Cardiac fibroblast (primary cell): ENCODE data around the gene GSG1.

Experiments
- DNase-seq, 2 donors: peaks; one replicate each; pipeline versions ENCODE4 v3.0.0 to v3.0.0-alpha.2; 2010; ENCODE audit warnings: low read depth in 2 of 2
- H3K4me3 ChIP-seq, 2 donors: replicated peaks in 1 of 2; 1 replicate in 1 of 2; 2 replicates in 1 of 2; pipeline ENCODE4 v1.5.1; 2011; ENCODE audit warnings: low read depth in 2 of 2, low read length in 2 of 2, mild to moderate bottlenecking in 2 of 2, moderate library complexity in 1 of 2
- TF ChIP-seq, protein P1 (sequence below): IDR thresholded peaks from one replicate; pipeline ENCODE4 v1.5.1; 2011; ENCODE audit warnings: low read depth, mild to moderate bottlenecking, low read length, inconsistent platforms

GSG1 gene

DNA sequence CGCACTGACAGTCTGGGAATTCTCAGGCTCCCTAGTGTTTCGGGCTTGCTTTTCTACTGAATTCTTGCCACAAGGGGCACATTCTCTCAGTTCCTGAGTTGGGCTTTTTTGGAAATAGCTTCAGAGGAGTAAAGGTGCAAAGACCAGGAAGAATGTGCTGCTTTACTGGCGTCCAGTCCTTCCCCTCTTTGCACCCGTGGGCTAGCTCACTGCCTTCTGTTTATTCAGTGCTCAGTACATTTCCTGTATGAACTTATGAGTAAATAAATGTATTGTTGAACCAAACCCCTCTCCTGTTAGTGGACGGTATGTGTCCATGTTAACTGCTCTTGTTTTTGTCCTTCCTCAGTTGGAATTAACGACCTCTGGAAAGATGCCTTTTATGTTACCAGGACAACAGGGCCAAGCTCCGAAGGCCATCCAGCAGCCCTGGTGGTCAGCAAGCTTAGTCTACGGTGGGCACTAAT is 24.0 kb downstream of the GSG1 start:
- no peak for DNase-seq
- H3K4me3 ChIP-seq, result no peak overlapping the region
- TF ChIP-seq, protein P1, sequence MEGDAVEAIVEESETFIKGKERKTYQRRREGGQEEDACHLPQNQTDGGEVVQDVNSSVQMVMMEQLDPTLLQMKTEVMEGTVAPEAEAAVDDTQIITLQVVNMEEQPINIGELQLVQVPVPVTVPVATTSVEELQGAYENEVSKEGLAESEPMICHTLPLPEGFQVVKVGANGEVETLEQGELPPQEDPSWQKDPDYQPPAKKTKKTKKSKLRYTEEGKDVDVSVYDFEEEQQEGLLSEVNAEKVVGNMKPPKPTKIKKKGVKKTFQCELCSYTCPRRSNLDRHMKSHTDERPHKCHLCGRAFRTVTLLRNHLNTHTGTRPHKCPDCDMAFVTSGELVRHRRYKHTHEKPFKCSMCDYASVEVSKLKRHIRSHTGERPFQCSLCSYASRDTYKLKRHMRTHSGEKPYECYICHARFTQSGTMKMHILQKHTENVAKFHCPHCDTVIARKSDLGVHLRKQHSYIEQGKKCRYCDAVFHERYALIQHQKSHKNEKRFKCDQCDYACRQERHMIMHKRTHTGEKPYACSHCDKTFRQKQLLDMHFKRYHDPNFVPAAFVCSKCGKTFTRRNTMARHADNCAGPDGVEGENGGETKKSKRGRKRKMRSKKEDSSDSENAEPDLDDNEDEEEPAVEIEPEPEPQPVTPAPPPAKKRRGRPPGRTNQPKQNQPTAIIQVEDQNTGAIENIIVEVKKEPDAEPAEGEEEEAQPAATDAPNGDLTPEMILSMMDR, result peak; percentile 3

- DNase-seq, result no peak
- no peak overlapping the region for H3K4me3 ChIP-seq
- TF ChIP-seq, protein P1, result no peak
These were observed 27.5 kb downstream of the GSG1 start for GRCh38 chr12:13075786-13076570.

DNA sequence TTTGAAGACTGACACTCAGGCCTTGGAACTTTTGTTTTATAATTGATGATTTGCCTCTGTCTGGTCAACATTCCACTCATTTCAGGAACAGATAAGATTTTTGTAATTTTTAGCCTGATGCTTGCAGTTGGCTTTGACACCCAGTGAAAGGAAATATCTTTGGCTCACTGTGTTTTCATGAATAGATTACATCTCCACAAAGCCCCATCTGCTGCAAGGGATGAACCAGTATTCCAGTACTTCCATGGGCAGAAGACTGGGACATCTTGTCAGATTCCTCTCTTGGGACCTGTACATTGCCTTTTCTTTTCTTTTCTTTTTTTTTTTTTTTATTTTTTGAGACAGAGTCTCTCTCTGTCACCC is 28.4 kb downstream of the GSG1 start:
- DNase-seq, result peak in 1 of 2 donors; percentile 30
- TF ChIP-seq, protein P1, result no peak
- no peak overlapping the region for H3K4me3 ChIP-seq

DNA sequence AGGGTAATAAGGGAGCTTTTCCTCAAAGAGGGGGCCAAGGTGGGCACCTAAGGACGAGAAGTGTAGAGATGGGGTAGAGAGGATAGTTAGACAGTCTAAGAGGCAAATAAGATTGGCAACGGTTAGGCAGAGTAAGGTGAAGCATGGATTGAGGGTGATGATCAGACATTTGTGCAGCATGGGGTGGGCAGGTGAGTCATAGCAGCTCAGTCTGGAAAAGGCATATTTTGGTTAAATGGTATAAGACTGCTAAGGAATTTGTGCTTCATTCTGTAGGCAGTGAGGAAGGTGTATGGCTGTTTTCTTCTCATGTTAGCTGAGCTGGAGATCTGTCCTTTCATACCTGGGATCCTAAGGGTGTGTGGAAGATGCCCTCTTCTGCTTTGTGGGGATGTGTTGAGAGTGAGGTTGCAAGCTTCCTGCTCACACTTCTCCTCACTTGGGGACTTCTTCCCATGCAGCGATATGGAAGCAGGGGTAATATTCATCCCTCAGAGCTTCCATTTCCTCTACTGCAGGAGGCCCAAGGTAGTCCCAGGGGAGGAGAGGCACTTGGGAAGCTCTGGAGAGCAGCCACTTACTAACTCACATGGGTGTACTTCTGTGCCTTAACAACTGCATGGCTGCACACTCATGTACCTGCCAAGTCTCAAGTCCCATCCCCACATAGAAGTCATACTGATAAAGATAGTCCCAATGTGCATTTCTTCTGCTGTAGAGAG is 28.9 kb downstream of the GSG1 start:
- peak in 1 of 2 donors; percentile 30 for DNase-seq
- TF ChIP-seq, protein P1, result no peak
- no peak overlapping the region for H3K4me3 ChIP-seq

- TF ChIP-seq, protein P1, result no peak
- H3K4me3 ChIP-seq, result no peak overlapping the region
- no peak for DNase-seq
These were observed 30.3 kb downstream of the GSG1 start for GRCh38 chr12:13073173-13073572.

GRCh38 chr12:13071305-13072280 is 31.9 kb downstream of the GSG1 start:
- TF ChIP-seq, protein P1, result no peak
- no peak for DNase-seq

More at GRCh38 chr12:13071305-13072280, 31.9 kb downstream of the GSG1 start:
- no peak overlapping the region for H3K4me3 ChIP-seq
